Transverse colon (tissue), 4 donors: ENCODE measurements around the gene PLCXD3. TPM values are rescaled to one million over a fixed set of nuclear protein-coding genes. Genes with fewer than 3 reads are reported as not detected.

Experiments
- DNase-seq: peaks from one replicate; pipeline ENCODE4 v3.0.0-alpha.2; 2019
- H3K27ac ChIP-seq, 4 donors: fragments of 200-600 bp; sonication (generic); 2 replicates each; pipeline ENCODE4 v1.5.1; 2016 to 2018; ENCODE audit warnings: inconsistent platforms in 4 of 4
- H3K27me3 ChIP-seq: fragments of 200-600 bp; sonication (generic); 2 replicates; pipeline ENCODE4 v1.5.1; 2017; ENCODE audit warnings: inconsistent platforms
- H3K36me3 ChIP-seq, 4 donors: fragments of 200-600 bp; sonication (generic); 2 replicates each; pipeline ENCODE4 v1.5.1; 2017 to 2019; ENCODE audit warnings: inconsistent platforms in 4 of 4
- H3K4me1 ChIP-seq, 4 donors: fragments of 200-600 bp; sonication (generic); 2 replicates each; pipeline ENCODE4 v1.5.1; 2017 to 2020; ENCODE audit warnings: inconsistent platforms in 4 of 4
- H3K4me3 ChIP-seq, 4 donors: fragments of 200-600 bp; sonication (generic); 1 replicate in 1 of 4; 2 replicates in 3 of 4; pipeline versions ENCODE4 v1.5.1 to v1.6.1; 2017 to 2019; ENCODE audit warnings: inconsistent platforms in 4 of 4
- H3K9me3 ChIP-seq, 2 donors: fragments of 200-600 bp; sonication (generic); 2 replicates each; pipeline ENCODE4 v1.5.1; 2017 to 2019; ENCODE audit warnings: inconsistent platforms in 2 of 2
- CTCF ChIP-seq, 5 experiments: fragments of 200-600 bp in 3 of 5; fragments of 450-650 bp in 2 of 5; sonication (generic) in 3 of 5; IDR thresholded peaks; 1 replicate in 2 of 5; 2 replicates in 3 of 5; pipeline ENCODE4 v1.5.1; 2016 to 2017; ENCODE audit warnings: antibody characterized with exemption in 5 of 5, inconsistent platforms in 3 of 5, mild to moderate bottlenecking in 2 of 5, moderate library complexity in 1 of 5
- EP300 ChIP-seq: sonication (generic); formaldehyde crosslinking; IDR thresholded peaks from one replicate; pipeline ENCODE4 v1.6.1; 2017; ENCODE audit warnings: antibody characterized with exemption, low read depth
- POLR2A ChIP-seq: fragments of 450-650 bp; IDR thresholded peaks from one replicate; pipeline ENCODE4 v1.6.1; 2016; ENCODE audit warnings: antibody characterized with exemption, mild to moderate bottlenecking, moderate library complexity
- POLR2AphosphoS5 ChIP-seq, 3 donors: sonication (generic); formaldehyde crosslinking; IDR thresholded peaks; one replicate each; pipeline ENCODE4 v1.6.1; 2016; ENCODE audit warnings: antibody characterized with exemption in 3 of 3
- WGBS, 2 donors: methylation state at CpG; one replicate each; pipeline ENCODE4 v1.1.5; 2018; ENCODE audit warnings: low coverage in 1 of 2; 5-methylcytosine and 5-hydroxymethylcytosine counted together
- in situ Hi-C, 4 donors: fragments of 200-750 bp; cut with MboI; loops; one replicate each; pipeline versions ENCODE4 v1.15.0 to v1.15.1; 2017; ENCODE audit warnings: low sequenced_read_pairs in 3 of 4, low pct_ligation_motif_present in 1 of 4, low pct_unique_long_range_greater_than_20kb in 1 of 4
- intact Hi-C: fragments of 100-400 bp; cut with DNase I; formaldehyde crosslinking; loops from one replicate; pipeline ENCODE4 v1.15.1; 2023; ENCODE audit warnings: low total_unique reads
- total RNA-seq, 4 donors: library from RNA; depleted of rRNA; stranded (reverse); fragments of >200 nt; gene quantifications; one replicate each; pipeline ENCODE4 v1.1.0, GENCODE V29; 2016

PLCXD3 gene
- total RNA-seq, 4 donors from 2014 or later: 0.64 to 1.9 (median 0.68) TPM; not detected in 1

DNA sequence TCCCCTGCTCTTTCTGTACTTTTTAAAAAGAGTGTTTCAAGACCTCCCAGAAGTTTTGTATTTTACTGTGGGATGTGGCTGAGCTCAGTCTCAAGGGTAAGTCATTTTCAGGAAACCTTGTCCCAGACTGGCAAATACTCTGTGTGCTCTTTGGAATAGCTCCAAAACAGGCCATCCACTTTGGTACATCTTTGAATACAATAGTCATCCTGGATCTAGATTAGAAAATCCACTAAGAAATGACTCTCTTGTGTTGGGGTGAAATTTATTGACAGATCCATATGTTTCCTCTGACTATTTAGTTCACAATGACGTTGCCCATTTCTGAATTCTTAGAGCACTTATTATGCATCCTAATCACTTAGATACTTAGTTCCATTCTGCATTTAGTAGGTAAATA lies 95.2 kb downstream of the PLCXD3 start:
- no peaks in the 10 kb centered on the region for H3K27me3 ChIP-seq
- TF ChIP-seq CTCF (IDR thresholded peaks at IDR 0.05) (no peak), EP300 (no peak), POLR2AphosphoS5 (IDR thresholded peaks at IDR 0.05) (no peak), POLR2A (no peak)
- no peaks in the 10 kb centered on the region for H3K4me1 ChIP-seq
- H3K36me3 ChIP-seq: no peaks in the 10 kb centered on the region
- in situ Hi-C loops: no loop called here
- H3K4me3 ChIP-seq: no peak overlapping the region
- DNase-seq: no peak
- whole genome bisulfite sequencing, 2 donors: 44 to 80% methylated on average over 1 of the region's 1 CpG
- H3K27ac ChIP-seq: no peak overlapping the region
- intact Hi-C loops: loop anchor here (1.0 kb wide), 1 partner anchor 24 kb away; no protein-coding TSS in a partner anchor
- H3K9me3 ChIP-seq: no peaks in the 10 kb centered on the region

DNA sequence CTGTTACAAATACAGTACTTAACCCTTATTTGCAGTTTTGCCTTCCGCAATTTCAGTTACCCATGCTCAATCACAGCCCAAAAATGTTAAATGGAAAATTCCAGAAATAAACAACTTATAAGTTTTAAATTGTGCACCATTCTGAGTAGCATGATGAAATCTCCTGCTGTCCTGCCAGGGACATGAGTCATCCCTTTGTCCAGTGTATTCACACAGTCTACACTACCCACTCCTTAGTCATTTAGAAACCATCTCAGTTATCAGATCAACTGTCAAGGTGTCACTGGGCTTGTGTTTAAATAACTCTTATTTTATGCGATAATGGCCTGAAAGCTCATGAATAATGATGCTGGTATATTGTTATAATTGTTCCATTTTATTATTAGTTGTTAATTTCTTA lies 95.8 kb downstream of the PLCXD3 start:
- Histone ChIP-seq H3K27me3 (no peaks in the 10 kb centered on the region), H3K9me3 (no peaks in the 10 kb centered on the region), H3K27ac (no peak overlapping the region), H3K36me3 (no peaks in the 10 kb centered on the region), H3K4me3 (no peak overlapping the region), H3K4me1 (no peaks in the 10 kb centered on the region)
- DNase-seq: no peak
- TF ChIP-seq CTCF (IDR thresholded peaks at IDR 0.05) (no peak), POLR2A (no peak), EP300 (no peak), POLR2AphosphoS5 (IDR thresholded peaks at IDR 0.05) (no peak)
- in situ Hi-C loops: no loop called here
- intact Hi-C loops: no loop called here
- 84 to 90% methylated on average over 2 of the region's 2 CpGs for WGBS, 2 donors

DNA sequence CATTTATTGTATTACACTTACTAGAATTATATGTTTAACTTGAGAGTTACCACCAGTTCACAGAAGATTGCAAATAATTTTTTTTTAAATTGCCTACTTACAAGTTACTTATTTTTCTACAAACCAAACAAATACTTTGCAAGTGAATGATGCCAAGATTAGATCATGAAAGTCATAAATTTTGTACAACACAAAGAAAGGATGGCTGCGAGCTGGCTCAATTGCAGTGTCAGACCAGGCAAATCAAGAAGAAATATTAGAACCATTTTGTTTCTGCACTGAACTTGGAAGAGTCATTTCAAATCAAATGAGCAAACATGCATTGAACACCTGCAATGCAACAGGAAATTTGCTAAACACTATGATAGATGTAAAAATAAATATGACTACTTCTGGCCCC lies 97.3 kb downstream of the PLCXD3 start:
- Histone ChIP-seq H3K27me3 (no peaks in the 10 kb centered on the region), H3K27ac (no peak overlapping the region), H3K4me3 (no peak overlapping the region), H3K36me3 (no peaks in the 10 kb centered on the region), H3K4me1 (peaks cover 0 to 6% (median 0%) of the 10 kb centered on the region in 4 donors), H3K9me3 (no peaks in the 10 kb centered on the region)
- WGBS, 2 donors: 30 to 57% methylated on average over 1 of the region's 1 CpG
- DNase-seq: no peak
- in situ Hi-C loops (no loop called here), intact Hi-C loops (no loop called here)
- TF ChIP-seq POLR2AphosphoS5 (IDR thresholded peaks at IDR 0.05): no peak
- TF ChIP-seq POLR2A: no peak
- no peak for TF ChIP-seq EP300
- no peak for TF ChIP-seq CTCF (IDR thresholded peaks at IDR 0.05)

GRCh38 chr5:41412496-41412895 lies 97.9 kb downstream of the PLCXD3 start:
- H3K4me1 ChIP-seq: peaks cover 0 to 6% (median 0%) of the 10 kb centered on the region in 4 donors
- H3K4me3 ChIP-seq: no peak overlapping the region
- no peaks in the 10 kb centered on the region for H3K9me3 ChIP-seq
- no peak for TF ChIP-seq POLR2AphosphoS5 (IDR thresholded peaks at IDR 0.05)
- no peak for TF ChIP-seq EP300
- TF ChIP-seq CTCF (IDR thresholded peaks at IDR 0.05): no peak
- no peaks in the 10 kb centered on the region for H3K27me3 ChIP-seq
- H3K36me3 ChIP-seq: no peaks in the 10 kb centered on the region
- no peak overlapping the region for H3K27ac ChIP-seq
- intact Hi-C loops (no loop called here), in situ Hi-C loops (no loop called here)
- 60 to 77% methylated on average over 2 of the region's 2 CpGs for WGBS, 2 donors
- no peak for DNase-seq
